ENCODE results near the gene SMIM44.

- TF ChIP-seq, protein P1, sequence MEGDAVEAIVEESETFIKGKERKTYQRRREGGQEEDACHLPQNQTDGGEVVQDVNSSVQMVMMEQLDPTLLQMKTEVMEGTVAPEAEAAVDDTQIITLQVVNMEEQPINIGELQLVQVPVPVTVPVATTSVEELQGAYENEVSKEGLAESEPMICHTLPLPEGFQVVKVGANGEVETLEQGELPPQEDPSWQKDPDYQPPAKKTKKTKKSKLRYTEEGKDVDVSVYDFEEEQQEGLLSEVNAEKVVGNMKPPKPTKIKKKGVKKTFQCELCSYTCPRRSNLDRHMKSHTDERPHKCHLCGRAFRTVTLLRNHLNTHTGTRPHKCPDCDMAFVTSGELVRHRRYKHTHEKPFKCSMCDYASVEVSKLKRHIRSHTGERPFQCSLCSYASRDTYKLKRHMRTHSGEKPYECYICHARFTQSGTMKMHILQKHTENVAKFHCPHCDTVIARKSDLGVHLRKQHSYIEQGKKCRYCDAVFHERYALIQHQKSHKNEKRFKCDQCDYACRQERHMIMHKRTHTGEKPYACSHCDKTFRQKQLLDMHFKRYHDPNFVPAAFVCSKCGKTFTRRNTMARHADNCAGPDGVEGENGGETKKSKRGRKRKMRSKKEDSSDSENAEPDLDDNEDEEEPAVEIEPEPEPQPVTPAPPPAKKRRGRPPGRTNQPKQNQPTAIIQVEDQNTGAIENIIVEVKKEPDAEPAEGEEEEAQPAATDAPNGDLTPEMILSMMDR (IDR thresholded peaks at IDR 0.05 in 8 of 11, conservative IDR thresholded peaks at IDR 0.05 in 3 of 11), result no peak
- no peak for TF ChIP-seq POLR2A (IDR thresholded peaks at IDR 0.05)
Observed at GRCh38 chr19:3456925-3457527, 26.2 kb downstream of the SMIM44 start.
